Esophagus squamous epithelium (tissue), 5 donors: ENCODE measurements around the gene ZNF418. TPM values are rescaled to one million over a fixed set of nuclear protein-coding genes. Genes with fewer than 3 reads are reported as not detected.

Experiments used
- DNase-seq: peaks from one replicate; lab custom pipeline; 2025; lab: John Stamatoyannopoulos, UW
- H3K27ac ChIP-seq, 4 donors: fragments of 200-600 bp; sonication (generic); one replicate each; pipeline ENCODE4 v1.5.1; 2016 to 2019; ENCODE audit warnings: mild to moderate bottlenecking in 1 of 4
- H3K27me3 ChIP-seq, 4 donors: fragments of 200-600 bp; sonication (generic); 1 replicate in 3 of 4; 2 replicates in 1 of 4; pipeline versions ENCODE4 v1.5.1 to v1.6.0; 2017 to 2021; ENCODE audit warnings: antibody characterized with exemption in 1 of 4
- H3K36me3 ChIP-seq, 3 donors: fragments of 200-600 bp; sonication (generic); one replicate each; pipeline ENCODE4 v1.5.1; 2016 to 2019
- H3K4me1 ChIP-seq, 3 donors: fragments of 200-600 bp; sonication (generic); one replicate each; pipeline ENCODE4 v1.5.1; 2017 to 2019
- H3K4me3 ChIP-seq, 4 donors: fragments of 200-600 bp; sonication (generic); 1 replicate in 3 of 4; 2 replicates in 1 of 4; pipeline ENCODE4 v1.5.1; 2016 to 2019; ENCODE audit warnings: mild to moderate bottlenecking in 2 of 4, moderate library complexity in 1 of 4
- H3K9me3 ChIP-seq, 3 donors: fragments of 200-600 bp; sonication (generic); one replicate each; pipeline ENCODE4 v1.5.1; 2016 to 2019
- POLR2A ChIP-seq, 4 donors: fragments of 450-650 bp; IDR thresholded peaks; one replicate each; pipeline ENCODE4 v1.6.1; 2017; ENCODE audit warnings: antibody characterized with exemption in 4 of 4, mild to moderate bottlenecking in 4 of 4, moderate library complexity in 3 of 4
- WGBS, 2 donors: methylation state at CpG; one replicate each; pipeline ENCODE4 v1.1.5; 2018; 5-methylcytosine and 5-hydroxymethylcytosine counted together
- intact Hi-C: fragments of 100-400 bp; cut with DNase I; formaldehyde crosslinking; loops from one replicate; pipeline ENCODE4 v1.15.0; 2022
- total RNA-seq, 4 donors: library from RNA; depleted of rRNA; stranded (reverse); fragments of >200 nt; gene quantifications; one replicate each; pipeline ENCODE4 v1.1.0, GENCODE V29; 2016
- TF ChIP-seq, protein P1 (sequence below), 6 experiments: fragments of 450-650 bp in 4 of 6; fragments of 200-600 bp in 2 of 6; sonication (generic) in 2 of 6; IDR thresholded peaks; one replicate each; pipeline ENCODE4 v1.5.1; 2016 to 2019; ENCODE audit warnings: antibody characterized with exemption in 6 of 6, mild to moderate bottlenecking in 4 of 6, moderate library complexity in 4 of 6
- donor health status: DM: yes; HTN: yes; CAD: no.

Gene ZNF418
- total RNA-seq, 4 donors from 2014 or later: 1.4 to 9.5 (median 3.5) TPM

DNA sequence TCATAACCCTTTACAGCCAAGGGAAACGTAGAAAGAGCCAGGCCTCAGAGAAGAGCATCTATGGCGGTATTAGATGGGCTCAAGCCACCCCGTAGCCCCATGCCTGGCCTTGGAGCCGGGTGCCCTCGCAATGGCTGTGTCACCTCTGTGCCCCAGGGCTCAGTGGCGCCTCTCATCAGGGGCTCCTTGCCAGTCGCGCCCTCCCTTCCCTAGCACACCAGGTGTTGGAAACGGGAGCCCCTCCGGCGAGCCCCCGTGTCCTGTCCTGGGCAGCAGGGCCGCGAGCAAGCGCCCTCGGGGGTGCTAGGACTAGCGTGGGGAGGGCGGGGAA lies 11.9 kb upstream of the ZNF418 start:
- no peak for DNase-seq
- H3K9me3 ChIP-seq: peaks cover 0 to 54% (median 29%) of the 10 kb centered on the region in 3 donors
- intact Hi-C loops: no loop called here
- H3K4me1 ChIP-seq: peaks cover 6 to 21% (median 9%) of the 10 kb centered on the region in 3 donors
- peaks cover 7 to 35% (median 25%) of the 10 kb centered on the region in 3 donors for H3K36me3 ChIP-seq
- TF ChIP-seq, protein P1, sequence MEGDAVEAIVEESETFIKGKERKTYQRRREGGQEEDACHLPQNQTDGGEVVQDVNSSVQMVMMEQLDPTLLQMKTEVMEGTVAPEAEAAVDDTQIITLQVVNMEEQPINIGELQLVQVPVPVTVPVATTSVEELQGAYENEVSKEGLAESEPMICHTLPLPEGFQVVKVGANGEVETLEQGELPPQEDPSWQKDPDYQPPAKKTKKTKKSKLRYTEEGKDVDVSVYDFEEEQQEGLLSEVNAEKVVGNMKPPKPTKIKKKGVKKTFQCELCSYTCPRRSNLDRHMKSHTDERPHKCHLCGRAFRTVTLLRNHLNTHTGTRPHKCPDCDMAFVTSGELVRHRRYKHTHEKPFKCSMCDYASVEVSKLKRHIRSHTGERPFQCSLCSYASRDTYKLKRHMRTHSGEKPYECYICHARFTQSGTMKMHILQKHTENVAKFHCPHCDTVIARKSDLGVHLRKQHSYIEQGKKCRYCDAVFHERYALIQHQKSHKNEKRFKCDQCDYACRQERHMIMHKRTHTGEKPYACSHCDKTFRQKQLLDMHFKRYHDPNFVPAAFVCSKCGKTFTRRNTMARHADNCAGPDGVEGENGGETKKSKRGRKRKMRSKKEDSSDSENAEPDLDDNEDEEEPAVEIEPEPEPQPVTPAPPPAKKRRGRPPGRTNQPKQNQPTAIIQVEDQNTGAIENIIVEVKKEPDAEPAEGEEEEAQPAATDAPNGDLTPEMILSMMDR (IDR thresholded peaks at IDR 0.05): no peak
- TF ChIP-seq POLR2A (IDR thresholded peaks at IDR 0.05): no peak
- H3K4me3 ChIP-seq: peak overlapping the region; percentile 78 to 99 (median 87)
- WGBS, 2 donors: 0% methylated on average over 1 of the region's 18 CpGs
- H3K27ac ChIP-seq: peak overlapping the region; percentile 78 to 90 (median 87)
- no peaks in the 10 kb centered on the region for H3K27me3 ChIP-seq

DNA sequence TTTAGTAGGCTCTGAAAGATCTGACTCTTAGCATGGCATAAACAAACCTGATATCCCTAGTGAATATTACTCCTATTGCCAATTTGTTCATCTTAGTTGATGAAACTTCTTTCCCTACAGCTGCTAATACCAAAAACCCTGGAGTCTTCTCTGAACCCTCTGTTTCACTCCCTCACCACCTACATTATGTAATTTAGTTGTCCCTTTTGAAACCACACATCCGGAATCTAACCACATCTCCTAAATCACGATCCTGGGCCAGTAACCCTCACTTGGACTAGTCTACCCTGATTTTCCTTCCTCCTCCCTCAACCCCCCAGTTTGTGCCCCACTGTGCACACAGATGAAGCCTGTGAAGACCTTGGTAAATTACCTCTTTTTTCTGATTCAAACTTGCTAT lies 11.1 kb upstream of the ZNF418 start:
- intact Hi-C loops: no loop called here
- 65 to 70% methylated on average over 2 of the region's 2 CpGs for WGBS, 2 donors
- H3K36me3 ChIP-seq: peaks cover 14 to 42% (median 30%) of the 10 kb centered on the region in 3 donors
- H3K9me3 ChIP-seq: peaks cover 0 to 62% (median 36%) of the 10 kb centered on the region in 3 donors
- TF ChIP-seq, protein P1 (IDR thresholded peaks at IDR 0.05): no peak
- no peak for TF ChIP-seq POLR2A (IDR thresholded peaks at IDR 0.05)
- no peaks in the 10 kb centered on the region for H3K27me3 ChIP-seq
- no peak overlapping the region for H3K27ac ChIP-seq
- no peak for DNase-seq
- peak overlapping the region in 3 of 4 donors; percentile 78 to 99 (median 79) for H3K4me3 ChIP-seq
- H3K4me1 ChIP-seq: peaks cover 6 to 21% (median 9%) of the 10 kb centered on the region in 3 donors

DNA sequence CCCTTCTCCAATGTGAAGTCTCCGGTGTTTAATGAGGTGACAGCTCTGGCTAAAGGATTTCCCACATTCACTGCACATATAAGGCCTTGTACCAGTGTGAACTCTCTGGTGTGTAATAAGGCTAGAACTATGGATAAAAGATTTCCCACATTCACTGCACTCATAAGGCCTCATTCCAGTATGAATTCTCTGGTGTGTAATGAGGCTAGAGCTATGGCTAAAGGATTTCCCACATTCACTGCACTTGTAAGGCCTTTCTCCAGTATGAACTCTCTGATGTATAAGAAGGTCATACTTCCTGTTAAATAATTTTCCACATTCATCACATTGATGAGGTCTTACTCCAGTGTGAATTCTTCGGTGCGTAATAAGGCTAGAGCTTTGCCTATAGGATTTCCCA lies 6.4 kb upstream of the ZNF418 start:
- Histone ChIP-seq H3K27me3 (no peaks in the 10 kb centered on the region), H3K36me3 (peaks cover 14 to 83% (median 34%) of the 10 kb centered on the region in 3 donors), H3K4me1 (peaks cover 2 to 9% (median 6%) of the 10 kb centered on the region in 3 donors), H3K27ac (no peak overlapping the region), H3K4me3 (no peak overlapping the region), H3K9me3 (peaks cover 0 to 89% (median 65%) of the 10 kb centered on the region in 3 donors)
- no peak for DNase-seq
- intact Hi-C loops: no loop called here
- 88 to 100% methylated on average over 3 of the region's 3 CpGs for WGBS, 2 donors
- TF ChIP-seq, protein P1 (IDR thresholded peaks at IDR 0.05): no peak
- TF ChIP-seq POLR2A (IDR thresholded peaks at IDR 0.05): no peak

DNA sequence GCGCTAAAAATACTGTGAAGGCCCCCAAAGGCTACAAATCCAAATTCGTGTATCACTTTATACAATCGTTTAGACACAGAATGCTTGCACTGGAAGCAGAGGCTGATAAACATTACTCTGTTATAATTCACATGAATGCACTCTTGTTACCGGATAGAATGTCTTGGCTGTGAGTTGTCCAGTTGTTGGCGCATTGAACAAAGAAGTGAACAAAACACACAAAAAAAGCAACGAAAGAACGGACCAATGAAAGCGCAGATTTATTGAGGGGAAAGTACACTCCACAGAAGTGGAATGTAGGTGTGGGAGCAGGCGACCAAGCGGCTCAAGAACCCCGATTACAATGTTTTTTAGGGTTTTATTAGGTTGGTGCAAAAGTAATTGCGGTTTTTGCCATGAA lies 529 bp upstream of the ZNF418 start:
- peaks cover 0 to 10% (median 0%) of the 10 kb centered on the region in 3 donors for H3K4me1 ChIP-seq
- intact Hi-C loops: no loop called here
- no peaks in the 10 kb centered on the region for H3K27me3 ChIP-seq
- TF ChIP-seq POLR2A (IDR thresholded peaks at IDR 0.05): no peak
- TF ChIP-seq, protein P1 (IDR thresholded peaks at IDR 0.05): no peak
- DNase-seq: no peak
- no peak overlapping the region for H3K27ac ChIP-seq
- WGBS, 2 donors: 83 to 89% methylated on average over 12 of the region's 12 CpGs
- peaks cover 0 to 98% (median 74%) of the 10 kb centered on the region in 3 donors for H3K9me3 ChIP-seq
- peaks cover 0 to 67% (median 0%) of the 10 kb centered on the region in 3 donors for H3K36me3 ChIP-seq
- H3K4me3 ChIP-seq: peak overlapping the region in 1 of 4 donors; percentile 77

DNA sequence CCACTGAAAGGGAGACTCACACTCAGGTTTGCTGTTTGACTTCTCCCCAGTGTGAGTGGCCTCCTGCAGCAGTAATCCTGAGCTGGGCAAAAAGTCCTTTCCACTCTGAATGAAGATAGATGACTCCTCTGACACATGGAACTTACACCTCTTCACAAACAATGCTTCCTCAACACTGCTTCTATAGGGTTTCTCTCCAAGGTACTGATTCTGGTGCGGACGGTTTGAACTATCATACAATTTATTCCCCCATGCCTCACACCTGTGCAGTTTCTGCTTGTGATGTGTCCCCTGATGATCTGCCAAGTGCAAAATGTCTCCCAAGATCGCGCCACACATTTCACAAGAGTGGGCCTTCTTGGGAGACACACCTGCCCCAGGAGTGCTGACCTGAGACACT lies 7.6 kb downstream of the ZNF418 start:
- Histone ChIP-seq H3K27ac (no peak overlapping the region), H3K27me3 (no peaks in the 10 kb centered on the region), H3K36me3 (peaks cover 0 to 73% (median 0%) of the 10 kb centered on the region in 3 donors), H3K4me3 (no peak overlapping the region), H3K4me1 (no peaks in the 10 kb centered on the region), H3K9me3 (peaks cover 0 to 97% (median 72%) of the 10 kb centered on the region in 3 donors)
- no peak for DNase-seq
- TF ChIP-seq, protein P1 (IDR thresholded peaks at IDR 0.05): no peak
- TF ChIP-seq POLR2A (IDR thresholded peaks at IDR 0.05): no peak
- WGBS, 2 donors: 100% methylated on average over 2 to 4 of the region's 4 CpGs
- intact Hi-C loops: no loop called here
